H9 (cell line): Measurements from ENCODE around the gene TTC7B. TPM values are rescaled to one million over a fixed set of nuclear protein-coding genes. Genes with fewer than 3 reads are reported as not detected.

Source experiments
- DNase-seq: peaks from one replicate; pipeline ENCODE4 v3.0.0-alpha.2; 2017
- H2AFZ ChIP-seq: one replicate; pipeline ENCODE4 v1.6.1; 2013; ENCODE audit warnings: mild to moderate bottlenecking, low read length, control low read depth, moderate library complexity
- H2AK5ac ChIP-seq: 2 replicates; pipeline ENCODE4 v1.6.1; 2013; ENCODE audit warnings: low read length, control low read depth, mixed read lengths; ENCODE audit not compliant: insufficient read length
- H2BK120ac ChIP-seq: one replicate; pipeline ENCODE4 v1.6.1; 2013; ENCODE audit warnings: low read depth, mild to moderate bottlenecking, low read length, control low read depth, inconsistent platforms; ENCODE audit not compliant: poor library complexity, severe bottlenecking
- H2BK12ac ChIP-seq: 2 replicates; pipeline ENCODE4 v1.6.1; 2013; ENCODE audit warnings: low read length, control low read depth, mixed read lengths, low read depth; ENCODE audit not compliant: insufficient read length
- H2BK15ac ChIP-seq: 2 replicates; pipeline ENCODE4 v1.6.1; 2013; ENCODE audit warnings: low read depth, low read length, control low read depth
- H2BK20ac ChIP-seq: one replicate; pipeline ENCODE4 v1.6.1; 2013; ENCODE audit warnings: low read depth, mild to moderate bottlenecking, low read length, control low read depth, inconsistent platforms; ENCODE audit not compliant: poor library complexity, severe bottlenecking
- H2BK5ac ChIP-seq: 2 replicates; pipeline ENCODE4 v1.6.1; 2013; ENCODE audit warnings: low read length, control low read depth, mixed read lengths; ENCODE audit not compliant: insufficient read length
- H3K14ac ChIP-seq: 2 replicates; pipeline ENCODE4 v1.6.1; 2013; ENCODE audit warnings: low read length, control low read depth; ENCODE audit not compliant: insufficient read depth
- H3K18ac ChIP-seq: 2 replicates; pipeline ENCODE4 v1.6.1; 2013; ENCODE audit warnings: low read depth, mild to moderate bottlenecking, mixed read lengths, low read length, control low read depth; ENCODE audit not compliant: insufficient read length
- H3K23ac ChIP-seq: 2 replicates; pipeline ENCODE4 v1.6.1; 2013; ENCODE audit warnings: low read length, control low read depth, mixed read lengths, low read depth; ENCODE audit not compliant: insufficient read length
- H3K23me2 ChIP-seq: 2 replicates; pipeline ENCODE4 v1.6.1; 2013; ENCODE audit warnings: low read depth, mild to moderate bottlenecking, mixed read lengths, low read length, control low read depth; ENCODE audit not compliant: insufficient read length, poor library complexity, severe bottlenecking
- H3K27ac ChIP-seq: 2 replicates; pipeline ENCODE4 v1.5.1; 2013; ENCODE audit warnings: low read length, control low read depth, mixed read lengths, low read depth; ENCODE audit not compliant: insufficient read length
- H3K27me3 ChIP-seq: 2 replicates; pipeline ENCODE4 v1.6.1; 2013; ENCODE audit warnings: low read length, control low read depth, inconsistent platforms; ENCODE audit not compliant: insufficient read depth
- H3K4ac ChIP-seq: 2 replicates; pipeline ENCODE4 v1.6.1; 2013; ENCODE audit warnings: low read depth, mild to moderate bottlenecking, control low read depth, inconsistent platforms, low read length, moderate library complexity
- H3K4me1 ChIP-seq: 2 replicates; pipeline ENCODE4 v1.6.1; 2013; ENCODE audit warnings: low read length, control low read depth, inconsistent platforms; ENCODE audit not compliant: insufficient read depth
- H3K4me2 ChIP-seq: 2 replicates; pipeline ENCODE4 v1.6.1; 2013; ENCODE audit warnings: low read length, control low read depth, mixed read lengths; ENCODE audit not compliant: insufficient read length, insufficient read depth
- H3K56ac ChIP-seq: 2 replicates; pipeline ENCODE4 v1.6.1; 2013; ENCODE audit warnings: low read depth, mild to moderate bottlenecking, mixed read lengths, low read length, control low read depth; ENCODE audit not compliant: insufficient read length
- H3K79me1 ChIP-seq: 2 replicates; pipeline ENCODE4 v1.6.1; 2013; ENCODE audit warnings: low read depth, mild to moderate bottlenecking, moderate library complexity, low read length, control low read depth, inconsistent platforms; ENCODE audit not compliant: insufficient read depth, poor library complexity, severe bottlenecking
- H3K79me2 ChIP-seq: 2 replicates; pipeline ENCODE4 v1.6.1; 2013; ENCODE audit warnings: low read length, control low read depth, inconsistent platforms; ENCODE audit not compliant: insufficient read depth
- H3K9ac ChIP-seq: 2 replicates; pipeline ENCODE4 v1.6.1; 2013; ENCODE audit warnings: low read length, control low read depth, mixed read lengths; ENCODE audit not compliant: insufficient read length; ENCODE audit errors: extremely low read depth
- H3K9me3 ChIP-seq: one replicate; pipeline ENCODE4 v1.6.1; 2013; ENCODE audit warnings: low read depth, low read length, inconsistent platforms; ENCODE audit not compliant: control insufficient read depth
- H3T11ph ChIP-seq: one replicate; pipeline ENCODE4 v1.6.1; 2013; ENCODE audit warnings: mild to moderate bottlenecking, low read length, control low read depth, inconsistent platforms
- H4K20me1 ChIP-seq: one replicate; pipeline ENCODE4 v1.6.1; 2013; ENCODE audit not compliant: control insufficient read depth, insufficient read length, insufficient read depth
- H4K5ac ChIP-seq: 2 replicates; pipeline ENCODE4 v1.6.1; 2013; ENCODE audit warnings: low read depth, mild to moderate bottlenecking, mixed read lengths, low read length, control low read depth; ENCODE audit not compliant: insufficient read length
- H4K8ac ChIP-seq: replicated peaks from 2 replicates; pipeline ENCODE4 v1.6.1; 2013; ENCODE audit warnings: low read length, control low read depth, mixed read lengths, low read depth; ENCODE audit not compliant: insufficient read length
- H4K91ac ChIP-seq: 2 replicates; pipeline ENCODE4 v1.6.1; 2013; ENCODE audit warnings: low read depth, mild to moderate bottlenecking, moderate library complexity, mixed read lengths, low read length, control low read depth; ENCODE audit not compliant: insufficient read length
- H3K27ac Mint-ChIP-seq, 3 experiments: 2 replicates in 2 of 3; 3 replicates in 1 of 3; pipeline ENCODE4 v1.8.0; 2020 to 2021; ENCODE audit warnings: mixed read lengths in 3 of 3, mild to moderate bottlenecking in 1 of 3, moderate library complexity in 1 of 3
- H3K27me3 Mint-ChIP-seq: 2 replicates; pipeline ENCODE4 v1.8.0; 2021; ENCODE audit warnings: low read depth, mild to moderate bottlenecking, moderate library complexity, mixed read lengths
- H3K36me3 Mint-ChIP-seq, 3 experiments: 2 replicates in 2 of 3; 3 replicates in 1 of 3; pipeline ENCODE4 v1.8.0; 2020 to 2021; ENCODE audit warnings: low read depth in 3 of 3, mixed read lengths in 3 of 3; ENCODE audit not compliant: insufficient read depth in 1 of 3
- H3K4me1 Mint-ChIP-seq, 2 experiments: 2 replicates each; pipeline ENCODE4 v1.8.0; 2020; ENCODE audit warnings: mixed read lengths in 2 of 2
- H3K4me3 Mint-ChIP-seq, 2 experiments: 2 replicates in 1 of 2; 3 replicates in 1 of 2; pipeline ENCODE4 v1.8.0; 2020 to 2021; ENCODE audit warnings: mild to moderate bottlenecking in 2 of 2, mixed read lengths in 2 of 2, moderate library complexity in 1 of 2
- H3K9me3 Mint-ChIP-seq, 2 experiments: 2 replicates in 1 of 2; 3 replicates in 1 of 2; pipeline ENCODE4 v1.8.0; 2020; ENCODE audit warnings: mild to moderate bottlenecking in 2 of 2, mixed read lengths in 2 of 2, moderate library complexity in 1 of 2
- CTCF ChIP-seq: fragments of 200-600 bp; sonication (generic); conservative IDR thresholded peaks from 3 replicates; pipeline ENCODE4 v1.8.0; 2021; ENCODE audit warnings: antibody characterized with exemption, mild to moderate bottlenecking
- WGBS: extraction: QIAGEN DNeasy Blood & Tissue Kit; methylation state at CpG from one replicate; pipeline ENCODE4 v1.1.7; 2013; ENCODE audit warnings: missing lambda C conversion rate, low lambda C conversion rate, mixed read lengths; ENCODE audit not compliant: insufficient read length; ENCODE audit errors: extremely low coverage; 5-methylcytosine and 5-hydroxymethylcytosine counted together
- total RNA-seq: library from RNA; stranded (reverse); gene quantifications from 2 replicates; pipeline ENCODE4 v1.2.1, GENCODE V29; 2021

Gene TTC7B
- total RNA-seq, 1 experiment from 2014 or later = 33.7 TPM

GRCh38 chr14:90574188-90575131 lies 241.8 kb downstream of the TTC7B start:
- no peak overlapping the region for H2AFZ ChIP-seq

More at GRCh38 chr14:90574188-90575131, 241.8 kb downstream of the TTC7B start:
- H3K9me3 Mint-ChIP-seq = no peaks in the 10 kb centered on the region
- Histone ChIP-seq H2AK5ac (no peak overlapping the region), H3K23ac (no peak overlapping the region), H3K4me2 (no peak overlapping the region), H2BK5ac (no peak overlapping the region), H3K79me2 (no peaks in the 10 kb centered on the region), H2BK120ac (no peak overlapping the region), H3K4ac (no peak overlapping the region), H3K23me2 (no peaks in the 10 kb centered on the region), H3K18ac (no peak overlapping the region), H2BK12ac (no peak overlapping the region), H3K56ac (no peak overlapping the region), H3K27me3 (no peaks in the 10 kb centered on the region), H4K20me1 (peaks cover 6% of the 10 kb centered on the region), H3K4me1 (peaks cover 9% of the 10 kb centered on the region; the same call in 1 of the 2 replicates), H3T11ph (no peak overlapping the region), H4K5ac (no peak overlapping the region), H3K14ac (peak overlapping the region; percentile 66; the same call in 1 of the 2 replicates), H2BK15ac (no peak overlapping the region), H3K9me3 (no peaks in the 10 kb centered on the region), H2BK20ac (no peak overlapping the region), H4K8ac (no peak overlapping the region), H3K9ac (no peak overlapping the region), H3K27ac (no peak overlapping the region), H3K79me1 (no peaks in the 10 kb centered on the region), H4K91ac (no peak overlapping the region)
- TF ChIP-seq CTCF = no peak
- no CpG with 5 or more reads among the region's 13 CpGs for WGBS
- DNase-seq = no peak
- H3K4me3 Mint-ChIP-seq = no peak overlapping the region
- no peaks in the 10 kb centered on the region for H3K36me3 Mint-ChIP-seq
- peaks cover 41 to 42% of the 10 kb centered on the region in 2 experiments for H3K4me1 Mint-ChIP-seq
- peaks cover 2% of the 10 kb centered on the region for H3K27me3 Mint-ChIP-seq
- peak overlapping the region; percentile 18 to 84 (median 34); a peak in 5 of 7 replicates for H3K27ac Mint-ChIP-seq
